ENCODE results near the gene VPS33B.
"Not testable (repeated sequence)": the region's sequence is repeated elsewhere in the genome, so short reads cannot be mapped to it uniquely, and the experiment has no call there.

Gene VPS33B

DNA sequence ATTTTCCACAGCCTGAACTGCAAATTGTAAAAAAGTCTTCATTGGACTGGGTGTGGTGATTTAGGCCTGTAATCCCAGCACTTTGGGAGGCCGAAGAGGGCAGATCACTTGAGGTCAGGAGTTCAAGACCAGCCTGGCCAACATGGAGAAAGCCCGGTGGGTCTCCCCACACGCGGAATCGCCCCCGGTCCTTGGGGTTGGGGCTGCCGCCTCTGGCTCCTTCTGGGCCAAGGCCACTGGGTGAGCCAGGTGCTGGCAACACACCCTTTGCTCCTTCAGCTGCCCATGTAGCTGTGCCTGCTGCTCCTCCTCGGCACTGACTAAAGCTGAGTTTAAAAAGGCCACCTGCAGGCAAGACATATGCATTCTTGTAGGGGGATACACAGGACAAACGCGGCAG lies 9.4 kb upstream of the VPS33B start:
- DNase-seq (ENCODE audit: low read depth): no peak

DNA sequence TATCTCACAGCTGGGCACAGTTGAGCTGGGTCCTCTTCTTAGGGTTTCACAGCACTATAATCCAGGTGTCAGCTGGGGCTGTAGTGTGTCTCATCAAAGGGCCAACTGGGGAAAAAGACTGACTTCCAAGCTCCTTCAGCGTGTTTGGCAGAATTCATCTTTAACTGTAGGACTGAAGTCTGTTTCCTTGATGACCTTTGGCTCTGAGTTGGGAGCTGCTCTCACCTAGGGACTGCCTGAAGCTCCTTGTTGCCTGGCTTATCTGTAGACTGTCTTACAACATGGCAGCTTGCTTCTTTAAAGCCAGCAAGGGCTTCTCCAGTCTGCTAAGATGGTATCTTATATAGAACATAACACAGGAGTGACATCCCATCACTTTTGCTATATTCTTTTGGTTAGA lies 5.3 kb upstream of the VPS33B start:
- DNase-seq (ENCODE audit: low read depth): no peak

DNA sequence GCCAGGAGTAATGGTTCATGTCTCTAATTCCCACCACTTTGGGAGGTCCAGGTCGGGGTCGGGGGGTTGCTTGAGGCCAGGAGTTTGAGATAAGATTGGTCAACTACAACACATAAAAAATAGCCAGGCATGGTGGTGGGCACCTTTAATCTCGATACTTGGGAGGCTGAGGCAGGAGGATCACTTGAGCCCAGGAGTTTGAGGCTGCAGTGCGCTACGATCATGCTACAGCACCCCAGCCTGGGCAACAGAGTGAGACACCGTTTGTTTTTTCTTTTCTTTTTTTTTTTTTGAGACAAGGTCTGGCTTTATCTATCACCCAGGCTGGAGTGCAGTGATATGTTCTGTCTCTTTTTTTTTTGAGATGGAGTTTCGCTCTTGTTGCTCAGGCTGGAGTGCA lies 1.3 kb upstream of the VPS33B start:
- no peak for DNase-seq (ENCODE audit: low read depth)

DNA sequence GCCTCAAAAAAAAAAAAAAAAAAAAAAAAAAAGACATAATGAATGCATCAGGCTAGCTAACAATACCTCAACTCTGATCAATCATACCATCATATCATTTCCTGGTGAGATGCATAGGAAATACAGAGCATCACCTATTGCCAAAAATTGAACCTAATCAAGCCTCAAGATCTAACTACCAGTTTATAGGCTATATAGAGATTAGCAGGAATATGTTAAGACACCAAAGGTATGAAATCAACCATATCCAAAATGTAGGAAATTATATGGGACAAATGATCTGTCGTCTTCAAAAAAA lies 387 bp upstream of the VPS33B start:
- DNase-seq (ENCODE audit: low read depth): no peak

DNA sequence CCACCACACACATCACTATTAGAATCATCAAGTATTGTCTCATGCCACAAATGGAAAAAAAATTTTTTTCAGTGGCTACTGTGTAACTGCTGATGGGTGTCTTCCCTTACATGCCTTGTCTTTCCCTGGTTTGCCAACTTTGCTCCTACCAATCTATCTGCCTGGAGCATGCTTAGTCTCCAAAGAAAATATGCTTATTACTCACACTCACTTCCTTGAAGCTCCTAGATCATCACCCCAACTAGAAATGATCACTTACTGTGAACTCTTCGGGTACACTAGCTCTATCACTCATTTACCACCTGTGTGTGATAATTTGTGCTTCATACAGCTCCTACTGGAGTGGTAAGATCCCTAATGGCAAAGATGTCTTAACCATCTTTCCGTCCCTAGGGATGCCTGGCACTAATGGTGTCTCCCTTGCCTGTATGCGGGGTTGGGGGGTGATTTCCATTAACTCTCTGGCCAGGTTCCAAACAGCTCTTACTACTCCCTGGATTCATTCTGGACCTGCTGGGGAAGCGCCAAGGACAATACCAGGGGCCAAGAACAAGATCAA lies 799 bp downstream of the VPS33B start:
- no peak for DNase-seq (ENCODE audit: low read depth)

DNA sequence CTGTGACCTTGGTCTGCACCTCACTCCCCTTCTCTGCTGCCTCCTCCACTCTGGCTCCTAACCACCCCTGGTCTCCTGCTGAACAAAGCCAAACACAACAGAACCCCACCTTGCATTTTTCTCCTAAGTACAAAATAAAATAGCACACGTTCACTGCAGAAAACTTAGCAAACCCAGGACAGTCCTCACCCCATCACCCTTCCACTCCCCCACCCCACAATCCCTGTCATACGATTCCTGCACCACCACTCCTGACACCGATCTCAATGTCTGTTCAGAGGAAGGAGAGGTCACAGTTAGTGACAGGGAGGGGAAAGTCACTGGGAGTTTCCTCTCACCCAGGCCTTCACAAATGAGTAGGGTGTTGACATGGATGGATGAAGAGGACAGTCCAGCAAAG lies 4.2 kb downstream of the VPS33B start:
- no peak for DNase-seq (ENCODE audit: low read depth)

DNA sequence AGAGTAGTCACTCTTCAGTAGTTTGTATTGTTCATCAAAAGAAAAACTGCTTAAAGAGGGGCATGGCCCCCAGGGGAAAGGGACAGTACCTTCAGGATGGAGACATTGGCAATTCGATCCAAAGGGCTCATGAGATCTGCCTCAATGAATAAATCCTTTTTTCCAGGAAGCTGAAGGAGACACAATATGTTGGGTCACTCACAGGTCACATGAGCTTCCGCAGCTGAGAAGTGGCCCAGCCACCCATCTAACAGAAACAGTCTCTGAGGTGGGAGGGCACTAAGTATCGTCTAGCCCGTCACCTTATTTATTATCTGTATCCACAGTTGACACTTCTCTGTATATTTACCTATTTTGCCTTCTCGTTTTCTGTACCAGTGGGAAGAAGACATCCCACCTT lies 4.7 kb downstream of the VPS33B start:
- DNase-seq (ENCODE audit: low read depth): no peak

DNA sequence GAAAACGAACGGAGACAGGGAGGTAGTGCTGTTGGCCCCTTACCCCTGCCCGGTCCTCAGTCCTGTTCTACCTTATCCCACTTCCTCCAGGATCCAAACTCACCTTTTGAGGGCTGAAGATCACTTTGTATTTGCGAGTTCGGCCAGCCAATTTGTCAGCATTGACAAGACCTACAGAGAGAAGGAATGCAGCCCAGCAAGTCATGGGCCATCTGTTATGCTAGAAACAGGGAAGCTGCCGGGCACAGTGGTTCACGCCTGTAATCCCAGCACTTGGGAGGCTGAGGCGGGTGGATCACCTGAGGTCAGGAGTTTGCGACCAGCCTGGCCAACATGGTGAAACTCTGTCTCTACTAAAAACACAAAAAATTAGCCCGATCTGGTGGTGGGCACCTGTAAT lies 8.7 kb downstream of the VPS33B start:
- not testable (repeated sequence) for DNase-seq (ENCODE audit: low read depth)

DNA sequence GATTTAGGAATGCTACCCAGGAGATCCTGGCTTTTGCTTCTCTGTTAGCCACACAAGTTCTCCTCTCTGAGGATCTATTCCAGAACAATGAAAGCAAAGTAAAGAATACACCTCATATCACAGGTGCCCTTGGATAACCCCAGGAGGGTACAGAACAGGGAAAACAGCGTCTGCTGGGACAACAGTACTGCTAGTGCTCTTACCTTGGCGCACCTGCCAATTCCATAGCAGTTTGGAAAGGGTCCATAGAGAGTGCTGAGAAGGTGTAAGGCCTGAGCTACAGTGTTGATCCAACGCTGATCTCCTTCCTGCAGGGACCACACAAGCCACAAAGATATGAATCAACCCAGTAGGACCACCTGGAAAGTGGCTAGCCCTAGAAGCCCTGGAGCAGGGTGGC lies 15.1 kb downstream of the VPS33B start:
- DNase-seq (ENCODE audit: low read depth): no peak

DNA sequence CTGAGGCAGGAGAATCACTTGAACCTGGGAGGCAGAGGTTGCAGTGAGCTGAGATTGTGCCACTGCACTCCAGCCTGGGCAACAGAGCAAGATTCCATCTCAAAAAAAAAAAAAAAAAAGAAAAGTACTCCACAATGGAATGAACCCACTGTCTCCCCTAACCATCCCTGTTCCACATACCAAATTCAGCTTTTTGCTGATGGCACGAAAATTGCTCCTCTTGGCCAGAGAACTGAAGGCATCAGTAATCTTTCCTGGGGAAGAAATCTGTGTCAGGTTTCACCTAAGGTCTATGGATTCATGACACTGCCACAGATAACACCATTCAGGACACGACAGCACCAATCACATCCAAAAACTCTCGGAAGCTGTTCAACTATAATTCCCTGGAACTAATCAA lies 21.2 kb downstream of the VPS33B start:
- no peak for DNase-seq (ENCODE audit: low read depth)

DNA sequence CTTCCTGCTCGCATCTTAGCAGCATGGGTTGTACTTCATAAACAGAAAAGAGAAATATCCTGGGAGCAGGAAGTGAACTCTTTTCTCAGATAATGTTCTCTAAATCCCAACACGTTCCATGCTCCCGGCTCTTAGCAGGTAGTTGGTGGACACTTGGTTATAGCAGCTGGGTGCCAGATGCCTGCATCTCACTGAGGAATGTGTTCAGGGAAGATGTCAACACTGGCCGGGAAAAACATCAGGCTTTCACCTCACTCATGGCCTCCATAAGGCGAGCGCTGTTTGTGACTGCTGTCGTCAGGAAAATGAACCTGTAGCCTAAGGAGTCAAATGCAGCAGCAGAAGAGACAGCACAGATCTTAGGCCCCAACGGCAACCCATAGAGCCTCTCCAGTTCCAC lies 23.7 kb downstream of the VPS33B start:
- no peak for DNase-seq (ENCODE audit: low read depth)

DNA sequence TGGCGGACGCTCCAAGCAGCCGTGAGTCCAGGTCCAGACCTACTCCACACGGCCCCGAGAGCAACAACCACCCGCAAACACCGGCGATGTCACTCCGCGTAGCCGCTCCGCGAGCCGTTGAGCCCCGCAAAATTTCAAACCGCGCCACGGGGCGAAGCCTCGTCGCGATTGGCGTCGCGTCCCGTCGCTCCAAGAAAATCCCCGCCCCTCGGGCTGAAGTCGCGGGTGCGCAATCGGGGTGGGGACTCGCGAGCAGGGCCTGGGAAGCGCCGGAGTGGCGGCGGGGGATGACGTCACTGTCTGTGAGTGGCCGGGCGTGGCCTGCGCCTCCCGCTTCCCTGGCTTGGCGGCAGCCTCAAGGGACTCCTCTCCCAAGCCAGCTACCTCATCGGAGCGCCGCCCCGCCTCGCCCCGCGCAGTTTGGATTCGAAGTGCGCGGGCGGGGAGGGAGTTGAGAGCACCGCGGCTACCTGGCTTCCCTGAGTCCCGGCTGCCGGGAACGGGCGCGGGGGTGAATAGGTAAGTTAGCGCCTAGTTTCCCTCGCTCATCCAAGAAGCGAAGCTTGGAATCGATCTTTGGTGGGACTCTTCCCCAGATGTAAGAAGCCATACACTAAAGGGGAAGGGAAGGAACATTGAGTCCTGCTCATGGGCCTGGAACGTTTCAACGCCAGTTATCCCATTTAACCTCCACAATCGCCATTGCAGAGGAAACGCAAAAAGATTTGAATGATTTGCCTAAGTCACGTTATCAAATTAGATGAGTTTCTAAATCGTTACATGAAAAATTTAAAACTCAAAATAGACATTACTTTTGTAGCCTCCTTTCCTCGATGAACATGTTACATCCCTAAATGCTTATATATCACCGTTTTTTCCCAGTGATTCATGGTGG lies 27.7 kb downstream of the VPS33B start, which contains the start of gene PRC1:
TSS of gene PRC1 (minus strand) at position 119 of the 895 bp plus-strand sequence. CDS start at position 1, 118 bp downstream.
- DNase-seq (ENCODE audit: low read depth): peak; percentile 82

DNA sequence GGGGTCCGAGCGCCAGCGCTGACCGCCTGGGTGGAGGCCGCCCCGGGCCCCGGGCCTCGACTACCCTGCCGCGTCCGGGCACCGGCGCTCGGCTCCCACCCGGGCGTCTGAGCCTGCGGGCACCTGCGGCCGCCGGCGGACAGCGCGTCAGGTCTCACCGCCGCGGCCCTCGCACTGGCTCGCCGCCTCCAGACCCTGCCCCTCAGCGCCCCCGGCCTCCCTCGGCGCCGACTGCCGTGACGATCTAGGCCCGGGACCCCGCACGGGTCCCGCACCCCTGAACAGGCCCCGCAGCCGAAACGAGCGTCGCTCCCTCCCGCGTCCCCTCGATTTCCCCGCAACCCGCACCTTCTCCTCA lies 28.4 kb downstream of the VPS33B start:
- no peak for DNase-seq (ENCODE audit: low read depth)

DNA sequence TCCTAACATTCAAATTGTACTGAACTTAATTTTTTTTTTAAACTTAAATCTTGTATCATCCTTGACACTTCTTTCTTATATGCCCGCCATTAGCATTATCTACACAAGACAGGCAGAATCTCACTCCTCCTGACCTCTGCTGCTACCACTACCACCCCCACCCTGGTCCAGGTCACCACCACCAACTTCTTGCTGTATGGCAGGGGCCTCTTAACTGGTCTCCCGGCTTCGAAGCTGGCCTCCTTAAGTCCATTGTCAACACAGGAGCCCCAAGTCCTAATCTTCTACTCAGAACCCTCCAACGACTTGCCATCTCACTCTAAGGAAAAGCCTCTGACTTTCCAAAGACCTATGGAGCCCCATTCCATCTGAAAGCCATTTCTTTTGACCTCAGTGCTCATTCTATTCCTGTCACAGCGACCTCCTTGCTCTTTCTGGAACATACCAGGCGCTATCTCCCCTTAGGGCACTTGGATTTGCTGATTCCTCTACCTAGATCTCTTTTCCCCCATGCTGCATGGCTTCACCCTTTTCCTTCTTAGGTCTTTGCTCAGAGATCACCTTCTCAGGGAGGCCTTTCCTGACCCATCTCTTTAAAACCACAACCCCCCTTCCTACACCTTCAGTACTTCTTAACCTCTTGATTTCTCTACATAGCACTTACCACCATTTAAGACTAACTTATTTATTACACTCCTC lies 30.7 kb downstream of the VPS33B start:
- no peak for DNase-seq (ENCODE audit: low read depth)

DNA sequence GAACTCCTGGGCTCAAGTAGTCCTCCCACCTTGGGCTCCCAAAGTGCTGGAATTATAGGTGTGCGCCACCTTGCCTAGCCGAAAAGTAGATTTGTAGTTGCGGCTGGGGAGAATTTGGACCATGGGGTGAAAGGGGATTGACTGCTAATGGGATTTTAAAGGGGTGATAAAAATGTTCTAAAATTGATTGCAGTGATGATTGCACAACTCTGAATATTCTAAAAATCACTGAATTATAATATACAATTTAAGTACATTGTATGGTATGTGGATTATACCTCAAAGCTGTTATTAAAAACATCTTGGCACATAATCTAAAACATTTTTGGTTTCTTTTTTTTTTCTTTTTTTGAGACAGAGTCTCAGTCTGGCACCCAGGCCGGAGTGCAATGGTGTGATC lies 31.9 kb downstream of the VPS33B start:
- DNase-seq (ENCODE audit: low read depth): no peak

DNA sequence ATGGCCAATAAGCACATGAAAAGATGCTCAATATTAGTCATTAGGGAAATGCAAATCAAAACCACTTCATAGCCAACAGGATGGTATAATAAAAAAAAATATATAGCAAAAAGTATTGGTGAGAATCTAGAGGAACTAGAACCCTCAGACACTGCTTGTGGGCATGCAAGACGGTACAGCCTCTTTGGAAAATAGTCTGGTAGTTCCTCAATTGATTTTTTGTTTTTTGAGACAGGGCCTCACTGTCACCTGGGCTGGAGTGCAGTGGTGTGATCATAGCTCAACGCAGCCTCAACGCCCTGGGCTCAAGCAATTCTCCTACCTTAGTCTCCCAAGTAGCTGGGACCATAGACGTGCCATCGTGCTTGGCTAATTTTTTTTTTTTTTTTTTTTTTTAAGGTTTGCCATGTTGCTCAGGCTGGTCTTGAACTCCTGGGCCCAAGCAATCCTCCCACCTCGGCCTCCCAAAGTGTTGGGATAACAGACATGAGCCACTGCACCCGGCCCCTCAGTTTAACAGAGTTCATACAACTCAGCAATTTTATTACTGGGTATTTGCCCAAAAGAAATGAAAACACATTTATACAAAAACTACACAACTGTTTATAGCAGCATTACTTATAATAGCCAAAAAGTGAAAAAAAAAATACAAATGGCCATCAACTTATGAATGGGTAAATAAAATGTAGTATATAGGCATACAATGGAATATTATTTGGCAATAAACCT lies 33.2 kb downstream of the VPS33B start:
- DNase-seq (ENCODE audit: low read depth): no peak

DNA sequence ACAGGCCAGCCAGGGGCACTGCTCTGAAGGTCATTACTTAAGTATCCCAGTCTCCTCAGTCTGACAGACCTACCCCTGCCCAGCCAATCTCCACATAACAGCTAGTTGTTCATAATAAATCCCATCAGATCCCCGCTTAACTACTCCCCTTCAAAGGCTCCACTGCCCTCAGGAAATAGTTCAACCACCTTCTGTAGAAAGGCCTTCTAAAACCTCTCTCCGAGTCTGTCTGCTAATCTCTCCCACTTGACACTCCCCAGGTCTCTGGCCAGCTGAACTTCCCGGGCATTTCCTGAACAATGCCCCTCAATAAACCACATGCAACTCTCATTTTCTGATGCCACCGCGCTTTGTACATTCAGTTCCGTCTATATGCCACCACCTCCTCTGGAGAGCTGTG lies 34.1 kb downstream of the VPS33B start:
- no peak for DNase-seq (ENCODE audit: low read depth)

DNA sequence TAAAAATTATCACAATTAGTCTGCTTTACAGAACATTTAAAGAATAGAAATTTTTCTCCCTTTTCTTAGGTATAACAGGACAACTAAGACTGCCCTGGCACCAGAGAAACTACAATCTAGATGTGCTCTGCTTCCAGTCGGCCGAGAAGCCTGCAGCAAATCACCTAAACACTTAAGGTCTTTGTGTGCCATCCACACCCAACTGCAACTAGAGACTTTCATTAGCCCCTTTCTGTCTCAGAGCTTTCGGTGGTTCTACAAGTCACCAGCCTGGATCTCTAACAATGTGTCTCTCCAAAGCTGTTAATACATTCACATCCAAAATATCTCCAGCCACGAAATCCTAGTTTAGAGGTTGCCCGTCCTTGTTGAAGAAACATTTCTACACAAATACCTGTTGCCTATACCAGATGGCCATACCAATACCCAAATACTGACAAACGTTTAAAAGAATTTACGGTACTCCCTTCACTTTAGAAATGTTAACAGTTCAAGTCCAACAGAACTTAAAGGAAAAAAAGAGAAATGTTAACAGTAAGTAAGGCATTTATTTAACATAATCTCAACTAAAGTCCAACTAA lies 34.7 kb downstream of the VPS33B start:
- DNase-seq (ENCODE audit: low read depth): no peak

DNA sequence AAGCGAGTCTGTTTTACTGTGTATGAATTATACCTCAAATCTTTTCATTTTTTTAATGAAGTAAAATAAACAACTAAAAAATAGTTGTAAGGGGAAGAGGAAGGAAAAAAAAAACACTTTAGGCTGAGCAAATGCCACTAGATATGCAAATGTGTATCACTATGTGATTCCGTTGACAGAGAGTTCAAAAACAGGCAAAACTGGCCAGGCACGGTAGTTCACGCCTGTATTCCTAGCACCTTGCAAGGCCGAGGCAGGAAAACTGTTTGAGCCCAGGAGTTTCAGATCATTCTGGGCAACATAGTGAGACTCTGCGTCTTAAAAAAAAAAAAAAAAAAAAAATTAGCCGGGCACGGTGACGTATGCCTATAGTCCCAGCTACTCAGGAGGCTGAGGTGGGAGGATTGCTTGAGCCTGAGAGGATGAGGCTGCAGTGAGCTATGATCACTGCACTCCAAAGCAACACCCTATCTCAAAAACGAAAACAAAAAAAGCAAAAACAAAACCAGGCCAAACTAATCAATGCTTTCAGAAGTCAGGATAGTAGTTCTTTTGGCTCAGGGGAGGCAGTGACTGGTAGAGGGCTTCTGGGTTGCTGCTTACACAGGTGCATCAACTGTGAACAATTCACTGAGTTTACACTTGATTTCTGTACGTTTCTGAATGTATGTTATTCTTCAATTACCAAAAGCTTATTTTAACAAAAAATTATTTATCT lies 35.4 kb downstream of the VPS33B start:
- no peak for DNase-seq (ENCODE audit: low read depth)

DNA sequence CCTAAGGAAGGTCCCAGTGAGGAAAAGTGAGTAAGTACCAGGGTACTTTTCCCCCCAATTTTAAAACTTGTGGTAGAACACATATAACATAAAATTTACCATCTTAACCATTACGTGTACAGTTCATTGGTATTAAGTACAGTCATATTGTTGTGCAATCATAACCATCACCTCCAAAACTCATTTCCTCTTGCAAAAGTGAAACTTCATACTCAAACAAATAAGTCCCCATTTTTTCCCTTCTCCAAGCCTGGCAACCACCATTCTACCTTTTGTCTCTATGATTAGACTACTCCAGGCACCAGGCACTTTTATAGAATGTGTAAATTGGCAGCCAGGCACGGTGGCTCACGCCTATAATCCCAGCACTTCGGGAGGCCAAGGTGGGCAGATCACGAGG lies 40.3 kb downstream of the VPS33B start:
- DNase-seq (ENCODE audit: low read depth): peak; percentile 19

DNA sequence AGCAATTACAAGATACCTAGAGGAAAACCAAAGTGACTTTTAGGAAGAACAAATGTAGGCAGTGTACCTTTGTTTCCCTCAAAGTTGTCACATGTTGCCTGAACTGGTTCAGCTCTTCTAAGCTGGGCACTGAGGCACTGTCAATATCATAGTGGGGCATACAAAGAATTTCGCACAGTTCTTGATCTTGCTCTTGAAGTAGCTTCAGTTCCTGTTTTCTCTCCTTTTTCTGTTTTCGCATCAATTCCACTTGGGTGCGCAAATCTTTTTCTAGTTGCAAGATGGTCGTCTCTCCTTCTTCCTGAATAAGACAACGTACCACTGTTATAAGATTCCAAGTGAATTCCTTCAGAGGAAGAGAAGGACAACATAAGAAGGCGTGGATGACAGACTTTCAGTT lies 40.7 kb downstream of the VPS33B start:
- no peak for DNase-seq (ENCODE audit: low read depth)

DNA sequence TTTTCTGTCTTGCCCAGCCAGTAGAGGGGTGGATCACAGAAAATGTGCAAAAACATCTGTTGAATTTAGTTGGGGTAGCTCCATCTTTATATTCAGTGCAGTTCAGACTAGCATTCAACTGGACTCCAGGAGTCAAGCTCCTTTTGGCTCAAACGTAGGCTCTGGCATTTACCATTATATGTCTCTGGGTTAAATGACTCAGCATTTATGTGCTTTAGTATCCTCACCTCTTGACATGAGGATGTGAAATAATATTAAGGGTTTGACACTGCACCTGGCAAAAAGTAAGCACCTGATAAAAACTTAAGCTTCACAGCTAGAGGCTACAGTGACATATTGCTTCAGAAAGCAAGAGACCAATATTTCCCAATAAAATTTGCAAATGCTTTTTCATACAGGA lies 42.8 kb downstream of the VPS33B start:
- DNase-seq (ENCODE audit: low read depth): no peak
